WTC11 (cell line): ENCODE measurements around the gene EVC2. TPM values are rescaled to one million over a fixed set of nuclear protein-coding genes. Genes with fewer than 3 reads are reported as not detected.

Experiments used
- ATAC-seq: fragments of 200-7000 bp; cut with Tn5 transposase; 2 replicates; pipeline ENCODE4 v1.10.0; 2021; ENCODE audit warnings: mild to moderate bottlenecking, moderate library complexity
- CTCF ChIA-PET: fragments of 300-600 bp; sonication (Branson Sonifier 250); formaldehyde crosslinking; loops from one replicate; lab custom pipeline; 2021; ENCODE audit warnings: antibody characterized with exemption; lab: Charles Lee
- POLR2A ChIA-PET: fragments of 350-600 bp; sonication (Branson Sonifier 250); formaldehyde crosslinking; loops from one replicate; lab custom pipeline; 2021; ENCODE audit warnings: antibody characterized with exemption; lab: Charles Lee
- DNase-seq: peaks from one replicate; pipeline ENCODE4 v3.0.0; 2021; ENCODE audit warnings: low spot score
- H3K27ac Mint-ChIP-seq: 2 replicates; pipeline ENCODE4 v1.8.0; 2021; ENCODE audit warnings: mixed read lengths
- H3K27me3 Mint-ChIP-seq: 2 replicates; pipeline ENCODE4 v1.8.0; 2021; ENCODE audit warnings: low read depth, mild to moderate bottlenecking, moderate library complexity, mixed read lengths
- H3K36me3 Mint-ChIP-seq: 2 replicates; pipeline ENCODE4 v1.8.0; 2021; ENCODE audit warnings: mixed read lengths
- H3K4me1 Mint-ChIP-seq: 2 replicates; pipeline ENCODE4 v1.8.0; 2022; ENCODE audit warnings: mixed read lengths
- H3K4me3 Mint-ChIP-seq: 2 replicates; pipeline ENCODE4 v1.8.0; 2021; ENCODE audit warnings: mild to moderate bottlenecking, moderate library complexity, mixed read lengths
- H3K9me3 Mint-ChIP-seq: 2 replicates; pipeline ENCODE4 v1.8.0; 2021; ENCODE audit warnings: mixed read lengths
- ARID4B ChIP-seq: sonication (generic); formaldehyde crosslinking; IDR thresholded peaks from 2 replicates; pipeline ENCODE4 v1.8.0; 2023; ENCODE audit warnings: missing genetic modification reagents, mild to moderate bottlenecking, borderline replicate concordance
- ERG ChIP-seq: fragments of 250-450 bp; sonication (Bioruptor Pico); IDR thresholded peaks from 2 replicates; pipeline ENCODE4 v1.8.0; 2021; ENCODE audit warnings: mild to moderate bottlenecking
- ETV6 ChIP-seq: sonication (generic); formaldehyde crosslinking; IDR thresholded peaks from 2 replicates; pipeline ENCODE4 v1.8.1; 2022; ENCODE audit warnings: mild to moderate bottlenecking, missing genetic modification reagents
- FOXJ3 ChIP-seq: sonication (generic); formaldehyde crosslinking; IDR thresholded peaks from 2 replicates; pipeline ENCODE4 v1.9.0; 2021; ENCODE audit warnings: missing genetic modification reagents, mild to moderate bottlenecking, borderline replicate concordance
- FOXK1 ChIP-seq: sonication (generic); formaldehyde crosslinking; IDR thresholded peaks from 2 replicates; pipeline ENCODE4 v1.8.0; 2022; ENCODE audit warnings: mild to moderate bottlenecking, moderate library complexity, missing genetic modification reagents
- GTF2I ChIP-seq: fragments of 250-450 bp; sonication (Bioruptor Pico); conservative IDR thresholded peaks from 2 replicates; pipeline ENCODE4 v1.4.0; 2021; ENCODE audit warnings: mild to moderate bottlenecking
- HMGA2 ChIP-seq: fragments of 250-450 bp; sonication (Bioruptor Pico); IDR thresholded peaks from 2 replicates; pipeline ENCODE4 v1.4.0; 2021; ENCODE audit warnings: mild to moderate bottlenecking, moderate library complexity
- MYBL2 ChIP-seq: sonication (generic); formaldehyde crosslinking; IDR thresholded peaks from 2 replicates; pipeline ENCODE4 v1.8.1; 2023; ENCODE audit warnings: mild to moderate bottlenecking, moderate library complexity, missing genetic modification reagents
- NFATC4 ChIP-seq: fragments of 250-450 bp; sonication (Bioruptor Pico); IDR thresholded peaks from 2 replicates; pipeline ENCODE4 v1.9.0; 2021; ENCODE audit warnings: mild to moderate bottlenecking
- NR1H2 ChIP-seq: sonication (generic); formaldehyde crosslinking; IDR thresholded peaks from 2 replicates; pipeline ENCODE4 v1.9.0; 2021; ENCODE audit warnings: mild to moderate bottlenecking, moderate library complexity, missing genetic modification reagents
- NR2C2 ChIP-seq: sonication (generic); formaldehyde crosslinking; IDR thresholded peaks from 2 replicates; pipeline ENCODE4 v1.8.0; 2022; ENCODE audit warnings: mild to moderate bottlenecking, missing genetic modification reagents
- NR3C1 ChIP-seq: sonication (generic); formaldehyde crosslinking; conservative IDR thresholded peaks from 2 replicates; pipeline ENCODE4 v1.8.1; 2023; ENCODE audit warnings: low read depth, mild to moderate bottlenecking, missing genetic modification reagents
- RELA ChIP-seq: sonication (generic); formaldehyde crosslinking; IDR thresholded peaks from 2 replicates; pipeline ENCODE4 v1.8.1; 2022; ENCODE audit warnings: missing genetic modification reagents, mild to moderate bottlenecking, borderline replicate concordance
- RORB ChIP-seq: fragments of 250-450 bp; sonication (Bioruptor Pico); IDR thresholded peaks from 2 replicates; pipeline ENCODE4 v1.9.0; 2021; ENCODE audit warnings: mild to moderate bottlenecking
- SP1 ChIP-seq: sonication (generic); formaldehyde crosslinking; conservative IDR thresholded peaks from 2 replicates; pipeline ENCODE4 v1.8.1; 2022; ENCODE audit warnings: missing genetic modification reagents
- TCF7 ChIP-seq: sonication (generic); formaldehyde crosslinking; IDR thresholded peaks from 2 replicates; pipeline ENCODE4 v1.8.0; 2022; ENCODE audit warnings: mild to moderate bottlenecking, low read depth, missing genetic modification reagents, moderate library complexity
- TEAD4 ChIP-seq: sonication (generic); formaldehyde crosslinking; IDR thresholded peaks from 2 replicates; pipeline ENCODE4 v1.8.0; 2022; ENCODE audit warnings: mild to moderate bottlenecking, missing genetic modification reagents
- ZNF232 ChIP-seq: sonication (generic); formaldehyde crosslinking; IDR thresholded peaks from 2 replicates; pipeline ENCODE4 v1.8.0; 2022; ENCODE audit warnings: mild to moderate bottlenecking, missing genetic modification reagents
- ZNF425 ChIP-seq: fragments of 250-450 bp; sonication (Bioruptor Pico); conservative IDR thresholded peaks from 2 replicates; pipeline ENCODE4 v1.9.0; 2021; ENCODE audit warnings: mild to moderate bottlenecking
- total RNA-seq: library from RNA; stranded (reverse); gene quantifications from 3 replicates; pipeline ENCODE4 v1.2.3, GENCODE V29; 2021
- TF ChIP-seq, protein P1 (sequence below): sonication (generic); formaldehyde crosslinking; IDR thresholded peaks from 2 replicates; pipeline ENCODE4 v1.8.1; 2022; ENCODE audit warnings: missing genetic modification reagents, borderline replicate concordance
- TF ChIP-seq, protein P2 (sequence below): sonication (generic); formaldehyde crosslinking; IDR thresholded peaks from 2 replicates; pipeline ENCODE4 v1.8.0; 2022; ENCODE audit warnings: mild to moderate bottlenecking, missing genetic modification reagents
- TF ChIP-seq, protein P3 (sequence below): sonication (generic); formaldehyde crosslinking; IDR thresholded peaks from 2 replicates; pipeline ENCODE4 v1.8.0; 2023; ENCODE audit warnings: missing genetic modification reagents

EVC2 gene
- total RNA-seq, 1 experiment from 2014 or later = 4.8 TPM

DNA sequence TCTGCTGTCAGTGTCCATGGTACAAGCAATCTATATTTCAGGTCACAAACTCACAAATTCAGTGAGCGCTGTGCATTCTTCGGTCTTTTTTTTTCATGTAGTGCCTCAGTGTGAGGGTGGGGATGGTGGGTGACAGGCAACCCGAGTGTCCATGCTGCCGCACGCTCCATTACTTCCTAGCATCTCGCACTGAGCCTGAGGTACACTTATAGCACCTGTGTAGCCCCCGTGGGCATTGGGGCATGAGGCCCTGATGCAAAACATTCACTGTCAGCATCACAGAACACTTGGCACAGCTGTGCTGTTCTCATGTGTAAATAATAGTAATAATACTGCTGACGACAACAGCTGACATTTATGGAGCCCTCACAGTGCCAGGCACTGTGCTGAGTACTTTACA lies 31.6 kb downstream of the EVC2 start:
- TF ChIP-seq ETV6 (no peak), HMGA2 (no peak), NFATC4 (no peak), FOXK1 (CRISPR knock-in tag) (no peak), RELA (CRISPR knock-in tag) (no peak), TCF7 (CRISPR knock-in tag) (no peak), FOXJ3 (CRISPR knock-in tag) (no peak), ARID4B (no peak), SP1 (CRISPR knock-in tag) (no peak)
- TF ChIP-seq, protein P1, sequence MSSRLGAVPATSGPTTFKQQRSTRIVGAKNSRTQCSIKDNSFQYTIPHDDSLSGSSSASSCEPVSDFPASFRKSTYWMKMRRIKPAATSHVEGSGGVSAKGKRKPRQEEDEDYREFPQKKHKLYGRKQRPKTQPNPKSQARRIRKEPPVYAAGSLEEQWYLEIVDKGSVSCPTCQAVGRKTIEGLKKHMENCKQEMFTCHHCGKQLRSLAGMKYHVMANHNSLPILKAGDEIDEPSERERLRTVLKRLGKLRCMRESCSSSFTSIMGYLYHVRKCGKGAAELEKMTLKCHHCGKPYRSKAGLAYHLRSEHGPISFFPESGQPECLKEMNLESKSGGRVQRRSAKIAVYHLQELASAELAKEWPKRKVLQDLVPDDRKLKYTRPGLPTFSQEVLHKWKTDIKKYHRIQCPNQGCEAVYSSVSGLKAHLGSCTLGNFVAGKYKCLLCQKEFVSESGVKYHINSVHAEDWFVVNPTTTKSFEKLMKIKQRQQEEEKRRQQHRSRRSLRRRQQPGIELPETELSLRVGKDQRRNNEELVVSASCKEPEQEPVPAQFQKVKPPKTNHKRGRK (CRISPR knock-in tag) = no peak
- TF ChIP-seq, all 79 proteins: peak for 0
- no peak overlapping the region for H3K4me3 Mint-ChIP-seq
- ChIA-PET CTCF (interaction anchor here (0.5 to 1.1 kb wide), 2 partner anchors 113 to 275 kb away, joined by 3 read pairs; no protein-coding TSS in a partner anchor), POLR2A (no interaction called here)
- ATAC-seq (no peak), DNase-seq (no peak)
- no peaks in the 10 kb centered on the region for H3K9me3 Mint-ChIP-seq
- no peaks in the 10 kb centered on the region for H3K4me1 Mint-ChIP-seq
- no peaks in the 10 kb centered on the region for H3K27me3 Mint-ChIP-seq
- H3K27ac Mint-ChIP-seq = no peak overlapping the region
- H3K36me3 Mint-ChIP-seq = no peaks in the 10 kb centered on the region; the same call in 1 of the 2 replicates

GRCh38 chr4:5666741-5667140 lies 41.6 kb downstream of the EVC2 start:
- no peak overlapping the region for H3K27ac Mint-ChIP-seq
- ChIA-PET CTCF (no interaction called here), POLR2A (no interaction called here)
- no peak for ATAC-seq
- no peak overlapping the region for H3K4me3 Mint-ChIP-seq
- no peak for DNase-seq
- no peaks in the 10 kb centered on the region; the same call in 1 of the 2 replicates for H3K27me3 Mint-ChIP-seq
- peaks cover 37% of the 10 kb centered on the region for H3K36me3 Mint-ChIP-seq
- peaks cover 15% of the 10 kb centered on the region for H3K9me3 Mint-ChIP-seq
- H3K4me1 Mint-ChIP-seq = no peaks in the 10 kb centered on the region
- no peak for TF ChIP-seq RORB (CRISPR knock-in tag)
- TF ChIP-seq, protein P2, sequence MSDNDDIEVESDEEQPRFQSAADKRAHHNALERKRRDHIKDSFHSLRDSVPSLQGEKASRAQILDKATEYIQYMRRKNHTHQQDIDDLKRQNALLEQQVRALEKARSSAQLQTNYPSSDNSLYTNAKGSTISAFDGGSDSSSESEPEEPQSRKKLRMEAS = no peak
- TF ChIP-seq NR2C2 = no peak
- TF ChIP-seq NR1H2 (CRISPR knock-in tag) = no peak
- TF ChIP-seq, protein P3, sequence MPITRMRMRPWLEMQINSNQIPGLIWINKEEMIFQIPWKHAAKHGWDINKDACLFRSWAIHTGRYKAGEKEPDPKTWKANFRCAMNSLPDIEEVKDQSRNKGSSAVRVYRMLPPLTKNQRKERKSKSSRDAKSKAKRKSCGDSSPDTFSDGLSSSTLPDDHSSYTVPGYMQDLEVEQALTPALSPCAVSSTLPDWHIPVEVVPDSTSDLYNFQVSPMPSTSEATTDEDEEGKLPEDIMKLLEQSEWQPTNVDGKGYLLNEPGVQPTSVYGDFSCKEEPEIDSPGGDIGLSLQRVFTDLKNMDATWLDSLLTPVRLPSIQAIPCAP (CRISPR knock-in tag) = no peak
- TF ChIP-seq ARID4B = no peak
- TF ChIP-seq NR3C1 (CRISPR knock-in tag) = no peak
- no peak for TF ChIP-seq ZNF232 (CRISPR knock-in tag)
- TF ChIP-seq ZNF425 (CRISPR knock-in tag) = no peak
- no peak for TF ChIP-seq TEAD4 (CRISPR knock-in tag)
- no peak for TF ChIP-seq GTF2I
- no peak for TF ChIP-seq MYBL2 (CRISPR knock-in tag)
- TF ChIP-seq ERG (CRISPR knock-in tag) = no peak
